22Rv1 (cell line): Measurements from ENCODE around the gene SLC44A5.
"Not testable (repeated sequence)": the region's sequence is repeated elsewhere in the genome, so short reads cannot be mapped to it uniquely, and the experiment has no call there.

Experiments used
- ZFX ChIP-seq: fragments of 450-650 bp; IDR thresholded peaks from 2 replicates; pipeline ENCODE4 v1.6.1; 2017; ENCODE audit warnings: antibody characterized with exemption, borderline replicate concordance
- TF ChIP-seq, protein P1 (sequence below): fragments of 450-650 bp; IDR thresholded peaks from 2 replicates; pipeline ENCODE4 v1.5.1; 2017; ENCODE audit warnings: mild to moderate bottlenecking

GRCh38 chr1:75250114-75250513, 360.8 kb downstream of the SLC44A5 start:
- TF ChIP-seq, protein P1, sequence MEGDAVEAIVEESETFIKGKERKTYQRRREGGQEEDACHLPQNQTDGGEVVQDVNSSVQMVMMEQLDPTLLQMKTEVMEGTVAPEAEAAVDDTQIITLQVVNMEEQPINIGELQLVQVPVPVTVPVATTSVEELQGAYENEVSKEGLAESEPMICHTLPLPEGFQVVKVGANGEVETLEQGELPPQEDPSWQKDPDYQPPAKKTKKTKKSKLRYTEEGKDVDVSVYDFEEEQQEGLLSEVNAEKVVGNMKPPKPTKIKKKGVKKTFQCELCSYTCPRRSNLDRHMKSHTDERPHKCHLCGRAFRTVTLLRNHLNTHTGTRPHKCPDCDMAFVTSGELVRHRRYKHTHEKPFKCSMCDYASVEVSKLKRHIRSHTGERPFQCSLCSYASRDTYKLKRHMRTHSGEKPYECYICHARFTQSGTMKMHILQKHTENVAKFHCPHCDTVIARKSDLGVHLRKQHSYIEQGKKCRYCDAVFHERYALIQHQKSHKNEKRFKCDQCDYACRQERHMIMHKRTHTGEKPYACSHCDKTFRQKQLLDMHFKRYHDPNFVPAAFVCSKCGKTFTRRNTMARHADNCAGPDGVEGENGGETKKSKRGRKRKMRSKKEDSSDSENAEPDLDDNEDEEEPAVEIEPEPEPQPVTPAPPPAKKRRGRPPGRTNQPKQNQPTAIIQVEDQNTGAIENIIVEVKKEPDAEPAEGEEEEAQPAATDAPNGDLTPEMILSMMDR = not testable (repeated sequence)
- not testable (repeated sequence) for TF ChIP-seq ZFX
